8988T (cell line): Measurements from ENCODE around the gene PCBP4.
"Not testable (repeated sequence)": the region's sequence is repeated elsewhere in the genome, so short reads cannot be mapped to it uniquely, and the experiment has no call there.

Experiments
- DNase-seq: peaks from one replicate; pipeline ENCODE4 v3.0.0; 2011

PCBP4 gene

DNA sequence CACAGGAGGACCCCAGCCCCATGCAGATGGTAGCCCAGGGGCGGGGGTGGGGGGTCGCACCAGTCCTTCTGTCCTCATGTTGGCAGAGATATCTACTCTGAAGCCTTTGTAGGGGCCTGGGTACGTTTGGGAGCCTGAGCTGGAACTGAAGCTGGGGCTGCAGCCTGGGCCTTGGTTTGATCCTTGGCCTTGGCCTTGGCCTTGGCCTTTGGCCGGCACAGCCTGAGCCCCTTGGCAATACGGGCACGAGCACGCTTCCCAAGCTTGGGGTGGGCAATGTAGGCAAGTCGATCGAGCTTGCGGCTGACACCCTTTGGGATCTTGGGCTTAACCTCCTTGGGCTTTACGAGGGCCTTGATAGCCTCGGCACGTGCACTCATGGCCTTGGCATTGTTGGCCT lies 26.4 kb upstream of the PCBP4 start:
- DNase-seq, result not testable (repeated sequence)

DNA sequence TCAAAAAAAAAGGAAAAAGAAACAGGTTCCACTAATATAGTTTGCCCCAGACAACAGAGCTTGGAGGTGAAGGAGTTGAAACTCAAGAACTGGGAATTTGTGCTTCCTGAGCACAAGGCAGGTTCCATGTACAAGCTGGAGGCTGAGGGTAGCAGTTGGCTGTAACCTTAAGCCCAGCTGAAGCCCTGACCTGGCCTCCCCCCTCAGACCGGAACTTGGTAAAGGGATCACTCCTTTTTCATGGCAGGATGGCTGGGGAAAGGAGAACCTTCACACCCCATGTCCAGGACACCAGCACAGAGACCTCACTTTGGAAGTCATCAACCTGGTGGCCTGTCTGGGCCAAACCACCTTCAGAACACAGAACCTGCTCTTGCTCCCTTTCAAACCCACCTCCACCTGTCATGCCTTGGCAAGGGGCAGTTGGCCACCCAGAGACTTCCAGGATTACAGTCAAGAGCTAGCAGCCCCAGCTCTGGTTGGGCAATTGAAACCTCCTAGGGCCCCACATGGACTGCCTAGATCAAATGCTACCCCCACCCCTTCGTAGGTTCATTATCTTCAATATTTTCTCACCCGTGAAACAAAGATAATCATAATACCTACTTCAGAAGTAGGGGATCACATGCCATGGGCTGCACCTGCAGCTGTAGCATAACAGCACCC lies 24.9 kb upstream of the PCBP4 start:
- no peak for DNase-seq

GRCh38 chr3:51990501-51990971 lies 23.3 kb upstream of the PCBP4 start:
- DNase-seq, result not testable (repeated sequence)

- no peak for DNase-seq
Observed at GRCh38 chr3:51988286-51989146, 21.3 kb upstream of the PCBP4 start.

DNA sequence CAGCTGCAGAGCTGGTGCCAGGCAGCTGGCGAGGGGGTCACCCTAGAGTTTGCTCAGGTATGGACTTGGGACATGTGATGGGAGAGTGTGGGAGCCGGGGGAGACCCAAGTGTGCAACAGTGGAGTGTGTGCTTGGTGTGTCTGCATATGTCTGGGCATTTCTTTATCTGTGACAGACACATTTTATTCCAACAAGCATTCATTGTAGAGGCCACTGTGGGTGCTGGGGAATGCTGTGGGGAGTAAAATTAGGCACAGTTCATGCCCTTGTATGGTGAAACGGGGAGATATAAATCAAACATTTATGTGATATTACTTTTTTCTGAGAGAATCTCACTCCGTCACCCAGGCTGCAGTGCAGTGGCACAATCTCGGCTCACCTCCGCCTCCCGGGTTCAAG lies 20.3 kb upstream of the PCBP4 start:
- no peak for DNase-seq

DNA sequence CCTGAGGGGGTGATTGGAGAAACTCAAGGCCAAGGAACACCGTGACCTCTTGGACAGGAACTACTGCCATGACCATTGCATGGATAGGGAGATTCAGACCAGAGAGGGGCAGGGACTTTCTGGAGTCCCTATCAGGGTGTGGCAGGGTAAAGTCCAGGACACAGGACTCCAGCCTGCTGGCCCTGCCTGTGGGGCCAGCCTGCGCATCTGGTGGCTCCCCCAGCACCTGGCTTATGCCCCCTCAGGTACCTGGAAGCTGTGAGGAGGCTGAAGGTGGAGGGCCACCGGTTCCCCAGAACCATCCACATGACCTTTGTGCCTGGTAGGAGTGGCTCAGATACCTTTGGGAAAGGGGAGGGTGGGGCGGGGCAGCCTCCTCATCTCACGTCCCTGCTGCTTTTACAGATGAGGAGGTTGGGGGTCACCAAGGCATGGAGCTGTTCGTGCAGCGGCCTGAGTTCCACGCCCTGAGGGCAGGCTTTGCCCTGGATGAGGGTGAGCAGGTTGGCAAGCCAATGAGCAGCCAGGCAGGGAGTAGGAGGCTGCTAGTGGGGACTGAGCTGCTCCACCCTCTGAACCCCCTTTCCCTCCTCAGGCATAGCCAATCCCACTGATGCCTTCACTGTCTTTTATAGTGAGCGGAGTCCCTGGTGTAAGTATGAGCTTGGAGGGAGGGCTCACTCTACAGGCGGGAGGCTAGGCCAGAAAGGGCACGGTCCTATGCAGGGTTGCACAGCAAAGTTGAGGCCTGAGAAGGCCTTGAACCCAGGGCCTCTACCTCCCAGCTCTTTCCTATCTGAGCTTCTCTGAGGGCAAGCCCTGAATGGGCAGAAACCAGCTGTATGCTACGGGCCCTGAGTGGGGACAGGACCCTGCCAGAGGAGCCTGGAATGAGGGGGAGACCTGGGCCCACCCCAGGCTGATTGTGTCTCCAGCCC lies 19.0 kb upstream of the PCBP4 start:
- DNase-seq, result no peak

DNA sequence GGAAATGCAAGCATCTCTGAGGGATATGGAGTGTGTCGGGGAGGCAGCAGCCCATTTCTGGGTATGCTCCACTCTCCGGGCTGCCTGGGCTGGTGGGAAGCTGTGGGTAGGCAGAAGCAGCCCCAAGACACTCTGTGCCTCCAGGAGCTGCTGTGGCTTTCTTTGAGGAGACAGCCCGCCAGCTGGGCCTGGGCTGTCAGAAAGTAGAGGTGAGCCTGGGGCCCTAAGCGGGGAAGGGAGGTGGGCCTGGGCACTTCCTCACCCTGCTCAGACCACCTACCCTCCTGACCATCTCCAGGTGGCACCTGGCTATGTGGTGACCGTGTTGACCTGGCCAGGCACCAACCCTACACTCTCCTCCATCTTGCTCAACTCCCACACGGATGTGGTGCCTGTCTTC lies 17.8 kb upstream of the PCBP4 start:
- DNase-seq, result no peak

DNA sequence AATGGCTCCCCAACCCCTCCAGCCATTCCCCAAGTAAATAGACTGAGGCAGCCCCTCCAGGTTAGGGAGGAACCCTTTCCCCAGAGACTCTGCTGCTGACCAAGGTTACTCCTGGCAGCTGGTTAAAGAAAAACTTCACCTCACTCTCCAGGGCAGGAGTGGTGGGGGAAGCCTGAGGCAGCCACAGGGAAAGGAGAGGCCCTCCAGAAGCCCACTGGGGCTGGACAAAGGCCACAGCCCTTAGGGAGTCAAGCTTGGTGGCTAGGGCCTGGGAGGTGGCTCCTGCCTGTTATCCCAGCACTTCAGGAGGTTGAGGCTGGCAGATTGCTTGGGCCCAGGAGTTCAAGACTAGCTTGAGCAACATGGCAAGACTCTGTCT lies 17.0 kb upstream of the PCBP4 start:
- no peak for DNase-seq

- no peak for DNase-seq
Observed at GRCh38 chr3:51983578-51984268, 16.5 kb upstream of the PCBP4 start.

GRCh38 chr3:51982838-51983577 lies 15.8 kb upstream of the PCBP4 start, which contains the start of gene ACY1:
TSS of gene ACY1 (plus strand) at chr3:51983535. CDS start at chr3:51984065, 530 bp downstream.
- peak; percentile 99 for DNase-seq

GRCh38 chr3:51982352-51982837 lies 15.1 kb upstream of the PCBP4 start:
- DNase-seq, result peak; percentile 97

GRCh38 chr3:51980253-51980652 lies 13.0 kb upstream of the PCBP4 start:
- no peak for DNase-seq

DNA sequence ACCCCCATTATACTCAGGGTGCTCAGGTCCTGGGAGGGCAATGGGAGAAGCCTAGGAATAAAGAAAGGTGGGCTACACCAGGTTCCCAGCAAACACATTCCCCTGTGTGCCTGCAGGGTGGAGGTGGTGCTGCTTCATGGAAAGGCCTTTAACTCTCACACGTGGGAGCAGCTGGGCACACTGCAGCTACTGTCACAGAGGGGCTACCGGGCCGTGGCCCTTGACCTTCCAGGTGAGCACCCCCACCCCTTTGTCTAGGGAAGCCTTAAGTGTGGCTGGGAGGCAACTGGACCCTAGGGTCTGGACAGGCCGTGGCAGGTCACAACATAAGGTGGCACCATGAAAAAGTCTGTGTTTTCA lies 10.9 kb upstream of the PCBP4 start:
- DNase-seq, result no peak

DNA sequence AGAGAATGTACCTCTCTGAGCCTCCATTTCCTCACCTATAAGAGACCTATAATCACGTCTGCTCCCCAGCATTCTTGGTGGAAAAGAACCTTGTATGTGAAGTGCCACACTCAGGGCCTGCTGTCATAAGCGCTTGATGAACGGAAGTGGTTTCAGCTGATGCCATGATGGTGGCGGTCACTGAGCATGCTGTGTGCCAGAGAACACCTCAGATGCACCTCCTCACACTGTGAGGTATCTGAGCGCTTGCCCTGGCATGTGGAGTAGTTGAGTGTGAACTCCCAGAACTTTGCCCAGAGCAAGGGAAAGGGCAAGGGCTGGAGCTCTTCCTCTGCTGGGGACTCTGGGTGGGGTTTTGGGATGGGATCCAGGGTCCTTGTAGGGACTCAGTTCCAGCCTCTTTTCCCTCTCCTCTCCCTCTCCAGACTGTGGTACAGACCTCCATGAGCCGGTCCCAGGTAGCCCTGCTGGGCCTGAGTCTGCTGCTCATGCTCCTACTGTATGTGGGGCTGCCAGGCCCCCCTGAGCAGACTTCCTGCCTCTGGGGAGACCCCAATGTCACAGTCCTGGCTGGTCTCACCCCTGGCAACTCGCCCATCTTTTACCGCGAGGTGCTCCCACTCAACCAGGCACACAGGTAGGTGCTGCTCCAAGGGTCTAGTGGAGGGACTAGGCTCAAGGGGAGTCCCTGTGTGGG lies 10.3 kb upstream of the PCBP4 start:
- no peak for DNase-seq

GRCh38 chr3:51975852-51976549 lies 8.7 kb upstream of the PCBP4 start:
- DNase-seq, result no peak

GRCh38 chr3:51974963-51975851 lies 8.0 kb upstream of the PCBP4 start, which contains the start of gene ABHD14A:
TSS of gene ABHD14A (plus strand) at chr3:51975064. CDS start at chr3:51975136, 72 bp downstream.
- peak; percentile 92 for DNase-seq

DNA sequence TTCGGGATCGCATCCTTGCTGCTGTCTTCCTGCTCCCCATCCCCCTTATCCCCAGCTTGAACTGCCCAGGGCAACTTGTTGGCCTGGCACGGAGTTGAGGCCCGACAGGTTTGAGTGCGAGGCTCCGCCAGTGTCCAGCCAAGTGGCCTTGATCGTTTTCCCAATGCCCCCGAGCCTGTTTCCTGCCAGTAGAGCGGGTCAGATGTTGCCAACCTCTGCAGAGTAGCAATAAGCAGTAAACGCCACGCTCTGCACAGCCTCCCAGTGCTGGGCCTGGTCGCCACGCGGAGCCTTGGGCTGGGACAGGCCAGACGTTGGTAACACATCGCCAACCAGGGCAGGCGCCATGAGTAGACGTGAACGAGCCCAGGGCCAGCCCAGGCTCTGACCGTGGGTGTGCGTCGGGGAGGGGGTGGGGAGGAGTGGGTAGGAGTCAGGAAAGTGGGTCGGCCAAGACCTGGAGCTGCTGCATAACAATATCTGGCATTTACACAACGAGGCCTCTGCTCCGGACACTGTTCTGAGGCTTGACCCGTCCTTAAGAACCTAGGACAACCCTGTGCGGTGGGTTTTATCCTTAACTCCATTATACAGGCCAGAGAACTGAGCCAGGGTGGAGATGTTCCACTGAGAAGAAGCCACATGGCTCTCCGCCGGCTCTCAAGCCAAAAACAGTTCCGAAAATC lies 7.2 kb upstream of the PCBP4 start:
- DNase-seq, result no peak

- DNase-seq, result no peak
Observed at GRCh38 chr3:51971350-51971749, 4.1 kb upstream of the PCBP4 start.
